GM18867 (cell line): ENCODE results near the gene PTPRJ.
A peak's percentile ranks its signal among the peaks of the same experiment; 100 is the strongest.

Experiments
- ATAC-seq: cut with Tn5 transposase; IDR thresholded peaks from one replicate; pipeline ENCODE4 v1.9.1; 2021; ENCODE audit warnings: mild to moderate bottlenecking, moderate library complexity; ENCODE audit not compliant: unreplicated experiment

PTPRJ gene

GRCh38 chr11:47992959-47993820, 12.8 kb downstream of the PTPRJ start:
- ATAC-seq: no peak

DNA sequence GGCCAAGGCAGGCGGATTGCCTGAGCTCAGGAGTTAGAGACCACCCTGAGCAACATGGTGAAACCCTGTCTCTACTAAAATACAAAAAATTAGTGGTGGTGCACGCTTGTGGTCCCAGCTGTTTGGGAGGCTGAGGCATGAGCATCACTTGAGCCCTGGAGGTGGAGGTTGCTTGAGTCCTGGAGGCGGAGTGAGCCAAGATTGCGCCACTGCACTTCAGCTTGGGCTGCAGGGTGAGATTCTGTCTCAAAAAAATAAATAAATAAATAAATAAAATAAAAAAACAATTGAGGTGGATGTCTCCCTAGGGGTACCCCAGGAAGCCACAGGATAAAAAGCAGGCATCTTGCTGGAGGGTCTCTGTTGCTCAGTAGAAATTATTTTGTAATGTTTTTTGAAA, 14.1 kb downstream of the PTPRJ start:
- ATAC-seq: no peak

DNA sequence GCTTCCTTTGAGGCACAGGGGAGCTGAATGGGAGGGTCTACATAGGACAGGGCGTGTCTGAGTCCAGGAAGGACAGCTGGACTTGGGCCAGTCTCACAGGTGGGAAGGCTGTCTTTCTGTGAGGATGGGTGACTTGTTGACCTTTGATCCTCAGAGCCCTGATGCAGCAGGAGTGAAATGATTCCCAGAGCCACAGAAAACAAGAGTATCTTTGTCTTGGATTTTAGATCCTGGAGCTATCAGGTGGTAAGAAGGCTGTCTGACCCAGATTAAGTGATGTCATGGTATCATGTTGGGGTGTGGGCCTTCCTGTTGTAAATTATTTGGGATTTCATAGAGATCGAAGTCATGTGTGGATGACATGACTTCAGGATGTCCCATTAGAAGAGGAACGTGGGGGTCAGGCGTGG, 15.0 kb downstream of the PTPRJ start:
- ATAC-seq: no peak

- ATAC-seq: no peak
Observed at GRCh38 chr11:47997063-47998053, 17.0 kb downstream of the PTPRJ start.

DNA sequence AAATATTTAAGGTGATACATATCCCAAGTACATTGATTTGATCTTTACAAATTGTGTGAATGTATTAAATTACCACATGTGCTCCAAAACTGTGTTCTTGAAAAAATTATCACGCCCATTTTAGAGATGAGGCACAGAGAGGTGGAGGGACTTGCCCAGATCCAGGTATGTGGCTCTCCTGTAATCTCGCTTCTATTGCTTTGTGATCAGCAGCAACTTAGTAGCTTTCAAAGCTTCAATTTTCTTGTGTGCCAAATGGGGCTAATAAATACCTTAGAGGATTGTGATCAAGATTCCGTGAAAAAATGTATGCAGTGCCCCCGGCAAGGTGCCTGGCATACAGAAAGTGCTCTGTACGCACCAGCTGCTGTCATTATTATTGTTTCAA, 18.0 kb downstream of the PTPRJ start:
- no peak for ATAC-seq

- ATAC-seq: no peak
Observed at GRCh38 chr11:47998733-47999359, 18.5 kb downstream of the PTPRJ start.

GRCh38 chr11:48000432-48000831, 20.1 kb downstream of the PTPRJ start:
- ATAC-seq: no peak

- peak; percentile 83 for ATAC-seq
Observed at GRCh38 chr11:48001438-48002021, 21.2 kb downstream of the PTPRJ start.

DNA sequence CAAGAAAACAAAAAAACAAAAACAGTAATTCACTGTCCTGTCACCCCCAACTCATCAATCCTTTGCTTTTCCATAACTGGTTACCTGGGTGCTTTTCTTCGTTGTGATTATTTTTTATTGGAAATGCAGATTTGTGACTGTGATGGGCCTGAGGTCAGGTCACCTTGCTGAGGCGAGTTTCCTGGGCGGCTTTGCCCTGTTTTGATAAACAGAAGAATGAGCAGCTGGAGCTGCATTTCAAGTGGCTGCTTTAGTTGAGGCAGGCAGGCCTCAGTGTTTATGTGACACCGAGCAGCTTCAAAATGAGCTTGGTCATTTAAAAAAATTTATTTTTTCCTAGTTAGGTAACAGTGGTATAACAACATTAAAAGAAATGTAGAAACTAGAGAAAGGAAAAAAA, 22.2 kb downstream of the PTPRJ start:
- ATAC-seq: no peak

DNA sequence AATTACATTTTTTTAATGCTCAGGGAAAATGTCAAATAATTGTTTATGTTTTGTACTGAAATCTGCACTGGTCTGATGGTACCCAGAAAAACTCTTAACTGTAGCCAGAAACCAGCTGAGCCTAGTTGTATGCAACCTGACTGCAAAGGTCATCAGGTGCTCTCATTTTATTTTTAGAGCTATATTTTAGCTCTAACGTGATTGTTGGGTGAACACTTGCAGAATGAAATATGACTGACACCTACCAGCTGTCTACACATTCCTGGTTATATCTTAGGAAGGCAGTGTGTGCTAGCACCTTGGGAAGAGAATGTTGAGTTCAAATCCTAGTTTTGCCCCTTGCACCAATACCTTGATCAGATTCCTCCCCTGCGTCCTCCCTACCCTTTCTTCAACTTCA, 23.6 kb downstream of the PTPRJ start:
- ATAC-seq: no peak

DNA sequence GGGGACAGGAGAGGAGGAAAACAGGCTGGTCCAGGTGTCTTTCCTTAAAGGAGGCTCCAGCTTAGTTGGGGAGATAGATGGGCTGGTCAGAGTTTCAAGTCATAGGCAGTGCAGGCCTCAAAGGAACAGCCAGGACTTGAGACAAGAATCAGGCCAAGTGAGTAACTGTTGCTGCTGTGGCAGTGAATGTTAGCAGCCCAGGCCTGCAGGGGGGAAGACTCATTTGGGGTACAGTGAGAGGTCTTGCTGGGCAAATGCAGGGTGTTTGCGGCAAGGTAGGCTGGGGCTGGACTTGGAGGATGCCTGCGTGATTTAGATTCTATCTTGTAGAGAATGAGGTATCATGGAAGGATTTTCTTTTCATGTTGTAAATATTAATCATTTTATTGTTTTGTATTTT, 24.1 kb downstream of the PTPRJ start:
- ATAC-seq: no peak

DNA sequence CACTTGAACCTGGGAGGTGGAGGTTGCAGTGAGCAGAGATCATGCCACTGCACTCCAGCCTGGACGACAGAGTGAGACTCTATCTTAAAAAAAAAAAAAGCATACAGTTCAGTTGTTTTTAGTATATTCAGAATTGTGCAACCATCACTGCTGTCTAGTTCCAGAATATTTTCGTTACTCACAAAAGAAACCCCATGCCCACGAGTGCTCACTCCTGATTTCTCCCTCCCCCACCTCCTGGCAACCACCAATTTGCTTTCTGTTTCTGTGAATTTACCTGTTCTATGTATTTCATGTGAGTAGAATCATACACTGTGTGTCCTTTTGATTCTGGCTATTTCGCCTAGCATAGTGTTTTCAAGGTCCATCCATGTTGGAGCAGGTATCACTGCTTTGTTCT, 24.8 kb downstream of the PTPRJ start:
- ATAC-seq: no peak

DNA sequence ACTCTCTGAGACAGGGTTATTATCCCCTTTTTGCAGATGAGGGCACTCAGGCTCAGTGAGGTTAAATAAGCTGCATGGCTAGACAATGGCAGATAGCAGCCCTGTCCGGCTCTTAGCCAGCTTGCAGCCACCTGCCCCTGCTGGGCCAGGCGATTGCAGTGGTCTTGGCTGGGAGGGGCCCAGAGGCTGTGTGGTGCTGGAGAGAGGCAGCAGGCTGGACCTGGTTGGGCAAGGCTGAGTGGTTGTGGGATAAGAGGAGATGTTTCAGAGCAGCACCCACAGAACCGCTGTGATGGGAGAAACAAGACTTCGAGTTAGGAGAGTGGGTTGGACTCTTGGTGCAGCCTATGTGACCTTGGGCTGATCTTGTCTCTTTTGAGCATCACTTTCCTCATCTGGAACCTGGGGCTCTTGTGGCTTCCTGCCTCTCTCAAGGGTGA, 25.5 kb downstream of the PTPRJ start:
- no peak for ATAC-seq

DNA sequence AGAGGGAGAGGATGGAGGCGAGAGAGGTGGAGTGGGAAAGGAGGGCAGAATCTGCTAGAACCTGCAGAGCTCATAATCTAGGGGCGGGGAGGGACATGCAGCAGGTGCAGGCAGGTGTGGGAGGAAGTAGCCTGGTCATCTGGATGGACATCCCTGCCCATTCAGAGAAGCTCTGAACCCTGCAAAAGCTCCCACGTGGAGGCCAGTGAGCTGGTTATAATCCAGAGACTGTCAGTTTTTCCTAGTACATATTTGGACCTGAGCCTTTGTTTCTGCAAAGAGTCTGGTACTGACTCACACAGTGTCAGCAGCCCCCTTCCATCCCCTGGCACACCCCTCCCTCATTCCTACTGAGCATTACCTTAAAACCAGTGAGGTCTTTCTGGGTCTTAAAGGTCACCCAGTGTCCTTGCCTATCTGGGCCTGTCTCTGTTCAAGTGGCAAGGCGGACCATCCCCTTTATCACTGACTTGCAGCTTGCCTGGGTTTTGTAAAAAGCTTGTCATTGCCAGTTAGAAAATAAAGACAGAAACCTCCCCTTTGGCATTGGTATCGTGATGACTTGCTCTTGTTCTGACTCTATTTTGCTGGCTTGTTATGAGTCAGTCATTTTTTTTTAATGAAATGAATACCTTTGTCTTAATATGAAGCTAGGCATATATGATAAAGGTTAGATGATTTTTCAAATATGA, 26.1 kb downstream of the PTPRJ start:
- peak; percentile 58 for ATAC-seq

DNA sequence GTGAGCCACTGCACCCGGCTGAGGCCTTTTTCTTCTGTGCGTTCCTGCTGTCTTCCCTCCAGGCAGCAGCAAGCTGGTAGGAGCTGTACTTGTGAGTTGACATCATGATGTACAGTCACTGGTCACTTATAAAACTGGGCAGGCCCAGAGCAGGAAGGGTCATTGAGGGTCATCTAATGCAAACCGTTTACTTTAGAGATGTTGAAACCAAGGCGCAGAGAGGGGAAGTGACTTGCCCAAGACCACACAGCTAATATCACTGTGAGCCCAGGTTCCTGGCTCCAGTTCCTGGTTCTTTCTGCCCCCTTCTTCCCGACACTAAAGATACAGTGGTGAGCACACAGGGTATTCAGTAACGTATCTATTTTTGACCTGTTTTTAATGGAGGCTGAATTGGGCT, 27.3 kb downstream of the PTPRJ start:
- ATAC-seq: no peak

GRCh38 chr11:48008951-48009270, 28.6 kb downstream of the PTPRJ start:
- peak; percentile 35 for ATAC-seq

DNA sequence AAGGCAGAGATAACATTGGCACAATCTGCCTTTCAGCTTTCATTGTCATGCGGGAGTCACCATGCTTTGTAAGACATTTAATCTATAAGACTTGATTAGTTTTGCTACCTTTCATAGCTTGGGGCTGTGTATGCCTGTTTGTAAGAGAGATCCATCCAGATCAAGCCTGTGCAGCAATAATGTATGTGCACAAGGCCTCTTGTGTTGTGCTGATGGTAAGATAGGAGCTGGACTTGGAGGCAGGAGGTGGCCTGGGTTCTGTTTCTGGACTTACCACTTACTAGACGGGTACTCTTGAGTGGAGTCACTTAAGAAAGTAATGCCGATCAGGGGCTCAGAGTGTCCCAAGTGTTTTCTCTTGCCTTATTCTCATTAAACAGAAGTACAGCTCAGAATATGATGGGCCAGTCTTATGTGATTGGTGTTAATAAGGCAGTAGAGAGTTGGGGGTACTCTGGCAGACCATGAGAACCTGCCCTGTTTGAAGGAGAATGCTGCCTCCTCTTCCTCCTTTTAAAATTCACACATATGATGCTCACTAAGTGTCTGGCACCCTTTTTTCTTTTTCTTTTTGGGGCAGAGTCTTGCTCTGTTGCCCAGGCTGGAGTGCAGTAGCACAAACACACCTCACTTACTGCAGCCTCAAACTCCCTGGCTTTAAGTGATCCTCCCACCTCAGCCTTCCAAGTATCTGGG, 30.9 kb downstream of the PTPRJ start:
- ATAC-seq: no peak

DNA sequence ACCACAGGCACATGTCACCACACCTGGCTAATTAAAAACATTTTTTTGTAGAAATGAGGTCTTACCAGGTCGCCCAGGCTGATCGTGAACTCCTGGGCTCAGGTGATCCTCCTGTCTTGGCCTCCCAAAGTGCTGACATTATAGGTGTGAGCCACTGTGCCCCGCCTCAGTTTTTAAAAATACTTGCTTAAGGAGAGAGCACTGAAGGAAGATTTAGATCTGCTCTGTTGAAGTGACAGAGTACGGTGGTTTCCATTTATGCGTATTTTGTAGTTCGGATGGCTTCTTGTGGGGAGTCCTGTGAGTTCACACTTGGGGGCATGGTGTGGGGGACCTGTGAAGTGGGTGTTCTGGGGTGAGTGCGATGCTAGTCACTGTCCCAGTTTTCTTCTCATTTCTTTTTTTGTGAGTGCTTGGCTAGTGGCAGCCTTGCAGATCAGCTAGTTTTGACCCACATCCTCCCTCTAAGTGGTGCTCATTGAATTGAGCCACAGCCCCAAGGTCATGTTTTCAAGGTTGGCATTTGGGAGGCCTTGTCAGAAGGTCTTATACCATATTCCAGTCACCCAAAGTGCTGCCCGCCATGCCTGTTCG, 31.5 kb downstream of the PTPRJ start:
- no peak for ATAC-seq

DNA sequence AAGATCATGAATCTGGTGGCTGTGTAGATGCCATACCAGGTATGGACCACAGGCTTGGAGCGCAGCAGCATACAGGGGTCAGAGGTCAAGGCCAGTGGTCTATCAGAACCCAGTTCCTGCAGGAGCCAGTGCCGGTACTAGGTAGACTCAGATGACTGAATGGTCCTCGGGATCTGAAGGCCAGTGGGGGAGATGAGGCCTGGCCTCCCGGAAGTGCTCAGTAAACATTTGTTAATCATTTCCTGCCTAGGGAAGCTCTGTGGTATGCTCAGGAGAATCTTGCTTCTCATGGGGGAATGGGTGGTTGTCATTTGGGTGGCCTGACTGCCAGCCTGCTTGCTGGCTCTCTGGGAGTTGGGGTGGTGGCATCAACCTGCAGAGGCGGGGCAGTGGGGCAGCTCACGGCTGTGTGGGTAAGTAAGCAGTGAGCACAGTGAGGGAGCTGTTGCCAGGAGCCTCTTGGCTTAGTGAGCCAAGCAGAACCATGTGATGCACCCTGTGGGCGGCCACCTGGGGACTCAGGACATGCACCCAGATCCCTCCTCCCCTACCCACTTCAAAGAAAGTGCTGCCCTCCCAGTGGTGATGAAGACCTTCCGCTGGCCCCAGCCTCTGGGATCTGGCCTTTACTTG, 33.0 kb downstream of the PTPRJ start:
- ATAC-seq: peak; percentile 33
